ENCODE measurements around the gene CEACAM19. TPM values are rescaled to one million over a fixed set of nuclear protein-coding genes. Genes with fewer than 3 reads are reported as not detected.
A peak's percentile ranks its signal among the peaks of the same experiment; 100 is the strongest.

CEACAM19 gene
- polyA plus RNA-seq, 6 donors from 2014 or later, result not detected

DNA sequence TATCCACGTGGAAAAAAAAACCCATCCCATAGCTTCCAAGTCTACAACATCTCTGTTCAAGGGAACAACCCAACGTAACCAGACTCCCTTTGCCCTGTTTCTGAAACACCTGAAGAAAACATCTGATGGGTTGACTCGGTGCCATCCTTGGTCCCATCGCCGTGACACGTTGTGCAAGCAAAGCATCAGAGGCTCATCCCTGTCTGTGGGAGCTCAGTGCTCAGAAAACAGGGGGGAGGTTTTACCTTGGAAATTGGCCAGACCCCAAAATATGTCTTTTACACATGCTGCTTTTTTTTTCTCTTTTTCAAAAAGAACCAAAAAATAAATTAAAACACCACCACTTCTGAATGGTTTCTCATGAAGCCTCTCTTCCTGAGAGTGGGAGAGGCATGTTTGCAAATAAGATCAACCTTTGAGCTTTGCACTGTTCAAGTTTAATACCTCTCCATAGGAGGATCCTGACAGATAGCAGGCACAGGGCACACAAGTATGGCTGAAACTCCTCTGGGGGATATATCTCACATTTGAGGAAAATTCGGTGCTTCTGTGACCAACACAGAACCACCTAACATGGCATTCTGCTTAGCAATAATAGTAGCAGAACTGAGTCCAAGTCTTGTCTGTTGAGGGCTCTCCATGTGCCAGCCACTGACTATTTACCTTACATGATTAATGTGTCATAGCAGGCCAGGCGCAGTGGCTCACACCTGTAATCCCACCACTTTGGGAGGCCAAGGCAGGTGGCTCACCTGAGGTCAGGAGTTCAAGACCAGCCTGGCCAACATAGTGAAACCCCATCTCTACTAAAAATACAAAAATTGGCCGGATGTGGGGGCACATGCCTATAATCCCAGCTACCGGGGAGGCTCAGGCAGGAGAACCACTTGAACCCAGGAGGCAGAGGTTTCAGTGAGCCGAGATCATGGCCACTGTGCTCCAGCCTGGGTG, 34.6 kb upstream of the CEACAM19 start:
- no peak for ATAC-seq (ENCODE audit: low read depth in 2 of 2)
- peak overlapping the region in 1 of 8 donors; percentile 16 for H3K4me3 Mint-ChIP-seq

GRCh38 chr19:44637390-44637764, 33.9 kb upstream of the CEACAM19 start:
- Mint-ChIP-seq H3K27ac (no peak overlapping the region), H3K27me3 (peaks cover 26 to 60% (median 40%) of the 10 kb centered on the region in 3 donors), H3K4me3 (peak overlapping the region in 1 of 8 donors; percentile 66), H3K36me3 (no peaks in the 10 kb centered on the region), H3K9me3 (peaks cover 0 to 5% (median 0%) of the 10 kb centered on the region in 7 donors), H3K4me1 (no peaks in the 10 kb centered on the region)
- ATAC-seq (ENCODE audit: low read depth in 2 of 2) (no peak), DNase-seq (no peak)

More for the DNA sequence above, 34.6 kb upstream of the CEACAM19 start:
- no peaks in the 10 kb centered on the region for H3K4me1 Mint-ChIP-seq
- DNase-seq, result no peak
- peaks cover 26 to 54% (median 38%) of the 10 kb centered on the region in 3 donors for H3K27me3 Mint-ChIP-seq
- H3K9me3 Mint-ChIP-seq, result peaks cover 0 to 5% (median 0%) of the 10 kb centered on the region in 7 donors
- H3K27ac Mint-ChIP-seq, result no peak overlapping the region
- H3K36me3 Mint-ChIP-seq, result no peaks in the 10 kb centered on the region

GRCh38 chr19:44640518-44640917, 30.8 kb upstream of the CEACAM19 start:
- DNase-seq, result no peak
- Mint-ChIP-seq H3K27me3 (peaks cover 17 to 48% (median 38%) of the 10 kb centered on the region in 3 donors), H3K36me3 (no peaks in the 10 kb centered on the region)

DNA sequence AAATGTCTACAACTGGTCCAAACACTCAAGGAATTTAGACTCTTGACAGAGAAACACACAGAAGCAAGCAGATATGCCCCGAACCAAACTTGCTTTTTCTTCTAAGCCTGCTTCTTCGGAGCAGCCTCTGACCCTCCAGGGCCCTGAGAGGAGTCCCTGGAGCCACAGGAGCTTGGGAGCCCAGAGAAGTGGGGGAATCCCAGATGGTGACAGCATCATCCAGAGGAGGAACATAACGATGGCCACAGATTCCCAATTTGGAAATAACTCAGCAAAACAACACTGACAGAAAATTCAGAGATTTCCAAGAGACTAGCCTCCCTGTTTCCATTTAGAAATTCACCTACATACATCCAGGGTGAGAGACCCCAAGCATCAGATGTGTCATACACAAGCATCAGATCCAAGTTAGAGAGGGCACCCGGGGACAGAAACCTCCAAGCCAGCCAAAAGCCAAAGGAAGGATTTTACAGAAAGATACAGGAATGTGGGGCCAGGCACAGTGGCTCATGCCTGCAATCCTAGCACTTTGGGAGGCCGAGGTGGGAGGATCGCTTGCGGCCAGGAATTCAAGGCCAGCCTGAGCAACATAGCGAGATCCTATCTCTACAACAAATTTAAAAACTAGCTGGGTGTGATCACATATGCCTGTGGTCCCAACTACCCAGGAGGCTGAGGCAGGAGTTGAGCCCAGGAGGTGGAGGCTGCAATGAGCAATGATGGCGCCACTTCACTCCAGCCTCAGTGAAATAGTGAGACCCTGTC, 29.6 kb upstream of the CEACAM19 start:
- H3K27me3 Mint-ChIP-seq, result peaks cover 20 to 48% (median 37%) of the 10 kb centered on the region in 3 donors
- peaks cover 0 to 10% (median 6%) of the 10 kb centered on the region in 3 donors for H3K4me1 Mint-ChIP-seq
- H3K36me3 Mint-ChIP-seq, result no peaks in the 10 kb centered on the region
- no peak for DNase-seq
- ATAC-seq (ENCODE audit: low read depth in 2 of 2), result no peak
- H3K4me3 Mint-ChIP-seq, result peak overlapping the region in 1 of 8 donors; percentile 49
- peaks cover 0 to 1% (median 0%) of the 10 kb centered on the region in 7 donors for H3K9me3 Mint-ChIP-seq
- H3K27ac Mint-ChIP-seq, result no peak overlapping the region

More at GRCh38 chr19:44640518-44640917, 30.8 kb upstream of the CEACAM19 start:
- Mint-ChIP-seq H3K9me3 (peaks cover 0 to 1% (median 0%) of the 10 kb centered on the region in 7 donors), H3K27ac (no peak overlapping the region), H3K4me1 (peaks cover 0 to 10% (median 6%) of the 10 kb centered on the region in 3 donors), H3K4me3 (no peak overlapping the region)
- no peak for ATAC-seq (ENCODE audit: low read depth in 2 of 2)

GRCh38 chr19:44642377-44642776, 28.9 kb upstream of the CEACAM19 start:
- DNase-seq (no peak), ATAC-seq (ENCODE audit: low read depth in 2 of 2) (no peak)
- peaks cover 20 to 55% (median 44%) of the 10 kb centered on the region in 3 donors for H3K27me3 Mint-ChIP-seq
- no peak overlapping the region for H3K4me3 Mint-ChIP-seq
- peaks cover 0 to 10% (median 6%) of the 10 kb centered on the region in 3 donors for H3K4me1 Mint-ChIP-seq
- no peak overlapping the region for H3K27ac Mint-ChIP-seq
- no peaks in the 10 kb centered on the region for H3K36me3 Mint-ChIP-seq
- peaks cover 0 to 1% (median 0%) of the 10 kb centered on the region in 7 donors for H3K9me3 Mint-ChIP-seq

- Mint-ChIP-seq H3K9me3 (peaks cover 0 to 1% (median 0%) of the 10 kb centered on the region in 7 donors), H3K36me3 (no peaks in the 10 kb centered on the region), H3K4me3 (peak within 1 kb of the TSS in 7 of 8 donors; percentile 22 to 87 (median 61)), H3K27me3 (peaks cover 16 to 64% (median 48%) of the 10 kb centered on the region in 3 donors), H3K4me1 (peaks cover 0 to 10% (median 6%) of the 10 kb centered on the region in 3 donors), H3K27ac (peak within 1 kb of the TSS in 1 of 6 donors; percentile 30)
- DNase-seq, result no peak
- peak in 1 of 2 donors; percentile 30 for ATAC-seq (ENCODE audit: low read depth in 2 of 2)
These were observed 27.5 kb upstream of the CEACAM19 start, which contains the start of gene PVR for GRCh38 chr19:44643605-44644401. PVR (plus strand) TSS chr19:44643910; CDS start chr19:44644097, 187 bp downstream.

DNA sequence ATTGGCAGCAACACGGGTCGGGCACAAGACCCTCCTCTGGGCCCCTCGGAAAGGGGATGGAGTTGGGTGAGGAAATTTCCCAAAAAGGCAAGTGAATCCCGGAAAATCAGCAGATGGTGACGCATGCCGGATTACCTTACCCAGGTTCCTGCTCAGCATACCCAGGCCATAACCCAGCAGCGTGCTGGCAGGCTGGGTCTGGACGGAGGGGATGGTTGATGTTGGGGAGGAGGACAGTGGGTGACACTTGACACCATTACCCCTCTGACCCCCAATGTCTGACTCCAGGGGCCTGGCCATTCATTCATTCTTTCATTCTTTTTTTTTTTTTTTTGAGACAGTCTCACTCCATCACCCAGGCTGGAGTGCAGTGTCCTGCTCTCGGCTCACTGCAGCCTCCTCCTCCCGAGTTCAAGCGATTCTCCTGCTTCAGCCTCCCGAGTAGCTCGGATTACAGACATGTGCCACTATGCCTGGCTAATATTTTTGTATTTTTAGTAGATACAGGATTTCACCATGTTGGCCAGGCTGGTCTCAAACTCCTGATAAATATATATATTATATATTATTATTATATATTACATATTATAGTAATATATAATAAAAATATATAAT, 26.8 kb upstream of the CEACAM19 start:
- Mint-ChIP-seq H3K4me3 (peak overlapping the region in 7 of 8 donors; percentile 22 to 87 (median 52)), H3K9me3 (peaks cover 0 to 1% (median 0%) of the 10 kb centered on the region in 7 donors), H3K27ac (no peak overlapping the region), H3K4me1 (peaks cover 0 to 10% (median 6%) of the 10 kb centered on the region in 3 donors), H3K36me3 (no peaks in the 10 kb centered on the region), H3K27me3 (peaks cover 16 to 64% (median 48%) of the 10 kb centered on the region in 3 donors)
- no peak for ATAC-seq (ENCODE audit: low read depth in 2 of 2)
- DNase-seq, result no peak

- Mint-ChIP-seq H3K36me3 (no peaks in the 10 kb centered on the region), H3K4me1 (peaks cover 0 to 10% (median 6%) of the 10 kb centered on the region in 3 donors), H3K27ac (peak overlapping the region in 1 of 6 donors; percentile 37), H3K27me3 (peaks cover 16 to 63% (median 40%) of the 10 kb centered on the region in 3 donors), H3K9me3 (no peaks in the 10 kb centered on the region), H3K4me3 (no peak overlapping the region)
- DNase-seq (no peak), ATAC-seq (ENCODE audit: low read depth in 2 of 2) (no peak)
These were observed 25.8 kb upstream of the CEACAM19 start for GRCh38 chr19:44645407-44646048.

DNA sequence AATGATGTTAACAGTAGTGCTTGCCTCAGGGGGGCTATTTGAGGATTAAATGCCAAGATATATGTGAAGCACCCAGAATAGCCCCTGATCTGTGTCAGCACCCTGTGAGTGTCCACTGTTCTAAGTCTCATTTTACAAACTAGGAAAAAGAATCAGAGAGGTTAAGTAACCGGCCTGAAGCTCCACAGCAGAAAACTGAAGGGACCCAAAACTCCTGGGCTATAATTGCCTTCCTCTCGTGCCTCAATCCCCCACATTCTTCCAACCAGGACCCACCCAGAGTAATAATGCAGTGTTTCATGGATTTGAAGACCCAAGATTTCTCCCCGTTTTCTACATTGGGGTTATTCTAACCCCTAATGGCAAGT, 25.2 kb upstream of the CEACAM19 start:
- Mint-ChIP-seq H3K36me3 (no peaks in the 10 kb centered on the region), H3K27me3 (peaks cover 11 to 58% (median 35%) of the 10 kb centered on the region in 3 donors), H3K4me1 (peaks cover 0 to 10% (median 6%) of the 10 kb centered on the region in 3 donors), H3K27ac (no peak overlapping the region), H3K4me3 (no peak overlapping the region), H3K9me3 (no peaks in the 10 kb centered on the region)
- no peak for ATAC-seq (ENCODE audit: low read depth in 2 of 2)
- DNase-seq, result no peak

DNA sequence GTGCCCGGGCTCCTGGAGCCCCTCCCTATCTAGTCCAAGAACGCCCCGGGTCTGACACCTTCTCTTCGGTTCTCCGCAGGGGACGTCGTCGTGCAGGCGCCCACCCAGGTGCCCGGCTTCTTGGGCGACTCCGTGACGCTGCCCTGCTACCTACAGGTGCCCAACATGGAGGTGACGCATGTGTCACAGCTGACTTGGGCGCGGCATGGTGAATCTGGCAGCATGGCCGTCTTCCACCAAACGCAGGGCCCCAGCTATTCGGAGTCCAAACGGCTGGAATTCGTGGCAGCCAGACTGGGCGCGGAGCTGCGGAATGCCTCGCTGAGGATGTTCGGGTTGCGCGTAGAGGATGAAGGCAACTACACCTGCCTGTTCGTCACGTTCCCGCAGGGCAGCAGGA, 24.1 kb upstream of the CEACAM19 start:
- Mint-ChIP-seq H3K4me1 (peaks cover 0 to 10% (median 6%) of the 10 kb centered on the region in 3 donors), H3K9me3 (no peaks in the 10 kb centered on the region), H3K4me3 (no peak overlapping the region), H3K36me3 (no peaks in the 10 kb centered on the region), H3K27ac (no peak overlapping the region), H3K27me3 (peaks cover 11 to 47% (median 26%) of the 10 kb centered on the region in 3 donors)
- ATAC-seq (ENCODE audit: low read depth in 2 of 2), result no peak
- no peak for DNase-seq

DNA sequence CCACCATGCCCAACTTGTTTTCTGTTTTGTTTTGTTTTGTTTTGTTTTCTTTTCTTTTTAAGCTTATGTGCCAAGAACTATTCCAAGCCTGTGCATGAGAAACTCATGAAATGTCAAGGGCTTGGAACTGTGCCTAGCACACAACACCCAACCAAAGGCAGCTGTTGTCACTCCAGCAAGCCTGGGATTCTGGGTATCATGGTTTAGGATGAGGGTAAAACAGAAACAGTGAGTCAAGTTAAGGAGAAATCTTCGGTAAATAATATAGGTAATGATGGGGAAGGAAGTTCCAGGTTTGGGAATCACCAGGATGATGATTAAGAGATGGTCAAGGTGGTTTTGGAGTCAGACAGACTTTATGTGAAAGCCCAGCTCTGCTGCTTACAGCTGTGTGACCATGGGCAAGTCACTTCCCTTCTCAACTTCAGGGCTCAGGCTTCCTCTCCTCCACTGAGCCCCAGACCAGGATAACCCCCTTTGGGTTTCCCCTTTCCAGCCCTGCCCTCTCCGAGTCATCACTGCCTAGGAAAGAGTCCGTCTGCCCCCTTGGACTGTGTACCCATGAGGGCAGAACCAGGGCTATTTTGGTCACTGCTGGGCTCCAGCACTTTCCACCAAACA, 22.5 kb upstream of the CEACAM19 start:
- ATAC-seq (ENCODE audit: low read depth in 2 of 2) (no peak), DNase-seq (no peak)
- Mint-ChIP-seq H3K9me3 (no peaks in the 10 kb centered on the region), H3K4me1 (peaks cover 0 to 11% (median 9%) of the 10 kb centered on the region in 3 donors), H3K36me3 (no peaks in the 10 kb centered on the region), H3K4me3 (no peak overlapping the region), H3K27me3 (peaks cover 11 to 35% (median 19%) of the 10 kb centered on the region in 3 donors), H3K27ac (peak overlapping the region in 1 of 6 donors; percentile 81)
